ENCODE measurements around the gene AGMAT. TPM values are rescaled to one million over a fixed set of nuclear protein-coding genes. Genes with fewer than 3 reads are reported as not detected.
"Not testable (repeated sequence)": the region's sequence is repeated elsewhere in the genome, so short reads cannot be mapped to it uniquely, and the experiment has no call there.

Gene AGMAT
- total and polyA plus RNA-seq, 3 experiments from 2014 or later, result 6.2 to 19.7 (median 18.5) TPM

- Mint-ChIP-seq H3K4me1 (peaks cover 8 to 14% (median 11%) of the 10 kb centered on the region in 3 donors), H3K4me3 (peak overlapping the region in 5 of 7 donors; percentile 75 to 88 (median 80)), H3K27ac (peak overlapping the region in 2 of 8 donors; percentile 71 to 88)
- H3K4me3 ChIP-seq (ENCODE audit: low read length); H3K9me3 Mint-ChIP-seq; H3K9me3 ChIP-seq (ENCODE audit: low read length); H3K36me3 ChIP-seq (ENCODE audit: insufficient read depth, low read length); H3K27ac ChIP-seq (ENCODE audit: low read depth, low read length); H3K27me3 Mint-ChIP-seq; H3K27me3 ChIP-seq (ENCODE audit: insufficient read depth, low read length, poor library complexity, severe bottlenecking); H3K36me3 Mint-ChIP-seq; DNase-seq: not testable (repeated sequence)
- ChIA-PET CTCF (interaction anchor here (1.1 to 1.4 kb wide), 2 partner anchors 13 to 18 kb away, joined by 3 to 5 read pairs; no protein-coding TSS in a partner anchor), POLR2A (interaction anchor here (1.4 kb wide), 1 partner anchor 80 kb away, joined by 3 read pairs; no protein-coding TSS in a partner anchor)
- H3K4me1 ChIP-seq (ENCODE audit: insufficient read depth, low read length), result peaks cover 12% of the 10 kb centered on the region
These were observed 19.5 kb upstream of the AGMAT start for GRCh38 chr1:15604400-15604799.

- not testable (repeated sequence) for H3K27me3 Mint-ChIP-seq; H3K36me3 Mint-ChIP-seq; H3K9me3 ChIP-seq (ENCODE audit: low read length); H3K27me3 ChIP-seq (ENCODE audit: insufficient read depth, low read length, poor library complexity, severe bottlenecking); H3K36me3 ChIP-seq (ENCODE audit: insufficient read depth, low read length); H3K9me3 Mint-ChIP-seq; DNase-seq; H3K27ac ChIP-seq (ENCODE audit: low read depth, low read length)
- peak overlapping the region in 7 of 8 donors; percentile 54 to 92 (median 82) for H3K27ac Mint-ChIP-seq
- Histone ChIP-seq H3K4me1 (ENCODE audit: insufficient read depth, low read length) (peaks cover 12% of the 10 kb centered on the region), H3K4me3 (ENCODE audit: low read length) (peak overlapping the region; percentile 89)
- POLR2A ChIA-PET, result interaction anchor here (1.4 to 1.5 kb wide), 2 partner anchors 14 to 81 kb away, joined by 3 to 10 read pairs; no protein-coding TSS in a partner anchor
- H3K4me3 Mint-ChIP-seq, result peak overlapping the region; percentile 75 to 88 (median 82)
- CTCF ChIA-PET, result interaction anchor here (1.1 to 2.4 kb wide), 5 partner anchors 10 to 137 kb away, joined by 3 to 7 read pairs (median 5); no protein-coding TSS in a partner anchor
- H3K4me1 Mint-ChIP-seq, result peaks cover 8 to 14% (median 11%) of the 10 kb centered on the region in 3 donors
These were observed 19.1 kb upstream of the AGMAT start for GRCh38 chr1:15603966-15604282.

- POLR2A ChIA-PET, result interaction anchor here (1.4 to 1.5 kb wide), 2 partner anchors 15 to 82 kb away, joined by 3 to 10 read pairs; no protein-coding TSS in a partner anchor
- Mint-ChIP-seq H3K9me3 (no peaks in the 10 kb centered on the region), H3K27ac (peak overlapping the region; percentile 58 to 94 (median 88)), H3K4me1 (peaks cover 8 to 14% (median 11%) of the 10 kb centered on the region in 3 donors), H3K4me3 (peak overlapping the region; percentile 75 to 88 (median 82)), H3K27me3 (peaks cover 6 to 11% of the 10 kb centered on the region in 2 donors), H3K36me3 (no peaks in the 10 kb centered on the region)
- Histone ChIP-seq H3K4me1 (ENCODE audit: insufficient read depth, low read length) (peaks cover 12% of the 10 kb centered on the region), H3K4me3 (ENCODE audit: low read length) (peak overlapping the region; percentile 89), H3K27me3 (ENCODE audit: insufficient read depth, low read length, poor library complexity, severe bottlenecking) (no peaks in the 10 kb centered on the region), H3K9me3 (ENCODE audit: low read length) (no peaks in the 10 kb centered on the region), H3K36me3 (ENCODE audit: insufficient read depth, low read length) (no peaks in the 10 kb centered on the region), H3K27ac (ENCODE audit: low read depth, low read length) (peak overlapping the region; percentile 66)
- DNase-seq, result peak; percentile 85 to 95 (median 89)
- CTCF ChIA-PET, result interaction anchor here (1.1 to 2.4 kb wide), 6 partner anchors 9 to 137 kb away, joined by 3 to 7 read pairs (median 6); no protein-coding TSS in a partner anchor
These were observed 18.5 kb upstream of the AGMAT start for GRCh38 chr1:15603050-15603965.

- ChIA-PET POLR2A (interaction anchor here (0.7 kb wide), 1 partner anchor 326 kb away, joined by 4 read pairs; no protein-coding TSS in a partner anchor), CTCF (interaction anchor here (1.4 kb wide), 1 partner anchor 143 kb away, joined by 4 read pairs; no protein-coding TSS in a partner anchor)
- H3K27me3 ChIP-seq (ENCODE audit: insufficient read depth, low read length, poor library complexity, severe bottlenecking), result peaks cover 5% of the 10 kb centered on the region
- no peaks in the 10 kb centered on the region for H3K36me3 ChIP-seq (ENCODE audit: insufficient read depth, low read length)
- H3K27ac ChIP-seq (ENCODE audit: low read depth, low read length), result no peak overlapping the region
- Mint-ChIP-seq H3K36me3 (no peaks in the 10 kb centered on the region), H3K27ac (no peak overlapping the region), H3K4me1 (peaks cover 4 to 8% (median 5%) of the 10 kb centered on the region in 3 donors), H3K4me3 (peak overlapping the region in 1 of 7 donors; percentile 27), H3K27me3 (peaks cover under 1 to 8% of the 10 kb centered on the region in 2 donors), H3K9me3 (no peaks in the 10 kb centered on the region)
- no peak overlapping the region for H3K4me3 ChIP-seq (ENCODE audit: low read length)
- no peak for DNase-seq
- peaks cover 4% of the 10 kb centered on the region for H3K4me1 ChIP-seq (ENCODE audit: insufficient read depth, low read length)
- H3K9me3 ChIP-seq (ENCODE audit: low read length), result no peaks in the 10 kb centered on the region
These were observed 13.6 kb upstream of the AGMAT start for GRCh38 chr1:15598436-15598835.

GRCh38 chr1:15595809-15596617 is 11.2 kb upstream of the AGMAT start:
- ChIA-PET CTCF (interaction anchor here (1.3 to 4.4 kb wide), 3 partner anchors 13 to 145 kb away, joined by 3 to 23 read pairs (median 9); partner anchors contain the start of gene TMEM82), POLR2A (interaction anchor here (0.6 to 0.9 kb wide), 2 partner anchors 16 to 92 kb away, joined by 3 to 5 read pairs; no protein-coding TSS in a partner anchor)
- no peak overlapping the region for H3K27ac Mint-ChIP-seq

GRCh38 chr1:15592285-15592684 is 7.4 kb upstream of the AGMAT start:
- Mint-ChIP-seq H3K27ac (no peak overlapping the region), H3K36me3 (peaks cover 5 to 12% (median 5%) of the 10 kb centered on the region in 3 donors), H3K4me1 (peaks cover 0 to 3% (median 0%) of the 10 kb centered on the region in 3 donors), H3K9me3 (no peaks in the 10 kb centered on the region), H3K4me3 (no peak overlapping the region), H3K27me3 (no peaks in the 10 kb centered on the region)
- H3K4me1 ChIP-seq (ENCODE audit: insufficient read depth, low read length), result no peaks in the 10 kb centered on the region
- no peaks in the 10 kb centered on the region for H3K9me3 ChIP-seq (ENCODE audit: low read length)
- CTCF ChIA-PET, result interaction anchor here (1.2 to 1.4 kb wide), 2 partner anchors 11 to 146 kb away, joined by 3 read pairs; no protein-coding TSS in a partner anchor
- no peaks in the 10 kb centered on the region for H3K36me3 ChIP-seq (ENCODE audit: insufficient read depth, low read length)
- no peak overlapping the region for H3K4me3 ChIP-seq (ENCODE audit: low read length)
- POLR2A ChIA-PET, result interaction anchor here (0.7 kb wide), 1 partner anchor 333 kb away, joined by 14 read pairs; no protein-coding TSS in a partner anchor
- peaks cover 5% of the 10 kb centered on the region for H3K27me3 ChIP-seq (ENCODE audit: insufficient read depth, low read length, poor library complexity, severe bottlenecking)
- H3K27ac ChIP-seq (ENCODE audit: low read depth, low read length), result no peak overlapping the region
- no peak for DNase-seq

More at GRCh38 chr1:15595809-15596617, 11.2 kb upstream of the AGMAT start:
- H3K27ac ChIP-seq (ENCODE audit: low read depth, low read length), result no peak overlapping the region
- H3K27me3 ChIP-seq (ENCODE audit: insufficient read depth, low read length, poor library complexity, severe bottlenecking), result peaks cover 5% of the 10 kb centered on the region
- H3K36me3 ChIP-seq (ENCODE audit: insufficient read depth, low read length), result no peaks in the 10 kb centered on the region
- DNase-seq, result no peak
- H3K4me1 ChIP-seq (ENCODE audit: insufficient read depth, low read length), result no peaks in the 10 kb centered on the region
- peaks cover 0 to 8% of the 10 kb centered on the region in 2 donors for H3K27me3 Mint-ChIP-seq
- H3K4me3 Mint-ChIP-seq, result no peak overlapping the region
- H3K9me3 ChIP-seq (ENCODE audit: low read length), result no peaks in the 10 kb centered on the region
- H3K4me1 Mint-ChIP-seq, result peaks cover 0 to 3% (median 0%) of the 10 kb centered on the region in 3 donors
- H3K9me3 Mint-ChIP-seq, result no peaks in the 10 kb centered on the region
- no peaks in the 10 kb centered on the region for H3K36me3 Mint-ChIP-seq
- H3K4me3 ChIP-seq (ENCODE audit: low read length), result no peak overlapping the region

- CTCF ChIA-PET, result interaction anchor here (2.3 kb wide), 1 partner anchor 11 kb away, joined by 9 read pairs; no protein-coding TSS in a partner anchor
- Histone ChIP-seq H3K4me1 (ENCODE audit: insufficient read depth, low read length) (peaks cover 40% of the 10 kb centered on the region), H3K27me3 (ENCODE audit: insufficient read depth, low read length, poor library complexity, severe bottlenecking) (no peaks in the 10 kb centered on the region), H3K36me3 (ENCODE audit: insufficient read depth, low read length) (no peaks in the 10 kb centered on the region), H3K27ac (ENCODE audit: low read depth, low read length) (no peak overlapping the region), H3K9me3 (ENCODE audit: low read length) (no peaks in the 10 kb centered on the region), H3K4me3 (ENCODE audit: low read length) (no peak overlapping the region)
- H3K9me3 Mint-ChIP-seq, result no peaks in the 10 kb centered on the region
- peaks cover 3 to 5% (median 3%) of the 10 kb centered on the region in 3 donors for H3K36me3 Mint-ChIP-seq
- POLR2A ChIA-PET, result no interaction called here
- peaks cover 30 to 42% (median 35%) of the 10 kb centered on the region in 3 donors for H3K4me1 Mint-ChIP-seq
- H3K27ac Mint-ChIP-seq, result peak overlapping the region in 4 of 8 donors; percentile 36 to 76 (median 66)
- peak overlapping the region; percentile 25 to 78 (median 68) for H3K4me3 Mint-ChIP-seq
- H3K27me3 Mint-ChIP-seq, result no peaks in the 10 kb centered on the region
- DNase-seq, result no peak
These were observed 1.7 kb downstream of the AGMAT start for GRCh38 chr1:15583016-15583706.
